T-helper 22 cell (primary cell): ENCODE results near the gene CSTA.
"Not testable (repeated sequence)": the region's sequence is repeated elsewhere in the genome, so short reads cannot be mapped to it uniquely, and the experiment has no call there.

Source experiments
- DNase-seq: peaks from one replicate; pipeline ENCODE4 v3.0.0-alpha.2; 2020; ENCODE audit warnings: low read depth

Gene CSTA

GRCh38 chr3:122322095-122323075 is 2.7 kb upstream of the CSTA start:
- DNase-seq = peak; percentile 5

DNA sequence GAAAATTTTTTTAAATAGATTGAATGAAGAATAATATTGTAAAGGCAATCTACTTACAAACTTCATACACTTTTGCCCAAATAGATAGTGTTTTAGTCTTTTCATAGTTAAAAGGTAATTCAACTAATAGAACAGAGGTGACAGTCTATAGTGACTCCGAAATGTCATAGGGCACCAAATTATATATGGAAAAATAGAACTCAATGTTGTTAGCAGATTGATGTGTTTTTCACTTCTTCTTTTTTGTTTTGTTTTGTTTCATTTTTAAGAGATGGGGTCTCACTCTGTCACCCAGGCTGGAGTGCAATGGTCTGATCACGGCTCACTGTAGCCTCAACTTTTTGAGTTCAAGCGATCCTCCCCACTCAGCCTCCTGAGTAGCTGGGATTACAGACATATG is 721 bp downstream of the CSTA start:
- no peak for DNase-seq

DNA sequence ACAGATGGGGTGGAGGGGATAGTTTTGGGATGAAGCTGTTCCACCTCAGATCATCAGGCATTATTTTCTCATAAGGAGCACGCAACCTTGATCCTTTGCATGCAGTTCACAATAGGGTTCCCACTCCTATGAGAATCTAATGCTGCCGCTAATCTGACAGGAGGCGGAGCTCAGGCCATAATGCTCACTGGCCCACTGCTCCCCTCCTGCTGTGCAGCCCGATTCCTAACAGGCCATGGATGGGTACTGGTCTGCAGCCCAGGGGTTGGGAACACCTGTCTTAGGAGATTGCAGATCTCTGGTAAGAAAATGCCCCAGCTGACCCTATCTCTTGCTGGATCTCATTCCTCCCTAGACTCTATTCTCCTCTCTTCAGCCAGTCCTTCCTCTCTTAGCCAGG is 6.8 kb downstream of the CSTA start:
- DNase-seq = no peak

DNA sequence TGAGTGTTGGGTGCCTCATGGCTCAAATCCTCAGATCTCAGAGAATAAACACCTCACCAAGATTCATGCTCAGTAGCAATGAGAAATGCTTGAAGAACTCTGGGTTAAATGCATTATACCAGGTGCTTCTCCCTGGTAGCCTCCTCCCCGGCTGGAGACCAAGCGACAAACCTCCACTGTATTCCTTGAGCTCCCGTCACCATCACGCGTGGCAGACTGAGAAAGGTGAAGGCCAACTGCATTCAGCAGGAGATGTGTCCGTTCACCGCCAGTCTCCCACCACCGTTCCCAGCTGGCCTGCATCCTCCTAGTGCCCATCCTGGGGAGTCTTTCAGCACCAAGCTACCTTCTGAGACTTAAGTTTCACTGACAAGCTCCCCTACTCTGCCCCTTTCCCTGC is 7.5 kb downstream of the CSTA start:
- no peak for DNase-seq

- DNase-seq = no peak
Observed at GRCh38 chr3:122342803-122343202, 17.8 kb downstream of the CSTA start.

DNA sequence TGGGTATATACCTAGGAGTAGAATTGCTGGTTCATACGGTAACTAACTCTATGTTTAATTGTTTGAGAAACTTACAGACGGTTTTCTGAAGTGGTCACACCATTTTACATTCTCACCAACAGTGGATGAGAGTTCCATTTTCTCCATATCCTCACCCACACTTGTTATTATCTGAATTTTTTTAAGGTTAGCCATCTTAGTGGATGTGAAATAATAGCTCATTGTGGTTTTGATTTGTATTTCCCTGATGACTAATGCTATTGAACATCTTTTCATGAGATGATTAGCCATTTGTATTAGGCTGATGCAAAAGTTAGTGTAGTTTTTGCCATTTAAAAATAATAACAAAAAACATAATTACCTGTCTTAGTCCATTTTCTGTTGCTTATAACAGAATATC is 18.6 kb downstream of the CSTA start:
- DNase-seq = no peak

GRCh38 chr3:122349171-122349570 is 24.1 kb downstream of the CSTA start:
- DNase-seq = no peak

DNA sequence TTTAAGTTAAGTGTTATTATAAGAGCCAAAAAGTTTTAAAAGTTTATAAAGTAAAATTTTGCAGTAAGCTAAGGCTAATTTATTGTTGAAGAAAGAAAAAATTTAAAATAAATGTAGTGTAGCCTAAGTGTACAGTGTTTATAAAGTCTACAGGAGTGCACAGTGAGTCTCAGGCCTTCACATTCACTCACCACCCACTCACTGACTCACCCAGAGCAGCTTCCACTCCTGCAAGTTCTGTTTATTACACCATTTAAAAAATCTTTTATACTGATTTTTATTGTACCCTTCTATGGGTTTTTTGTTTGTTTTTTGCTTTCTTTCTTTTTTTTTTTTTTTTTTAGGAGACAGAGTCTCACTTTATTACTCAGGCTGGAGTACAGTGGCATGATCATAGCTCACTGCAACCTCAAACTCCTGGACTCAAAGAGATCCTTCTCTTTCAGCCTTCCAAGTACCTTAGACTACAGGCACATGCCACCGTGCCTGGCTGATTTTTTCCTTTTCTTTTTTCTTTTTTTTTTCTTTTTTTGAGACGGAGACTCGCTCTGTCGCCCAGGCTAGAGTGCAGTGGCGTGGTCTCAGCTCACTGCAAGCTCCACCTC is 25.9 kb downstream of the CSTA start:
- DNase-seq = no peak

DNA sequence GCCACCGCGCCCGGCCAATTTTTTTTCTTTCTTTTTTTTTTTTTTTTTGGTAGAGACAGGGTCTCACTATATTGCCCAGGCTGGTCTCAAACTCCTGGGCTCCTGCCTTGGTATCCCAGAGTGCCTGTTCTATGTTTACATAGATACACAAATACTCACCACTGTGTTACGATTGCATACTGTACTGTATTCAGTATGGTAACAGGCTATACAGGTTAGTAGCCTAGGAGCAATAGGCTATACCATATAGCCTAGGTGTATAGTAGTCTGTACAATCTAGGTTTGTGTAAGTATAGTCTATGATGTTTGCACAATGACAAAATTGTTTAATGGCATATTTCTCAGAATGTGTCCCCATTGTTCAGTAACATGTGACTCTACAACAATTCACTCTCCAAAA is 26.6 kb downstream of the CSTA start:
- DNase-seq = no peak

DNA sequence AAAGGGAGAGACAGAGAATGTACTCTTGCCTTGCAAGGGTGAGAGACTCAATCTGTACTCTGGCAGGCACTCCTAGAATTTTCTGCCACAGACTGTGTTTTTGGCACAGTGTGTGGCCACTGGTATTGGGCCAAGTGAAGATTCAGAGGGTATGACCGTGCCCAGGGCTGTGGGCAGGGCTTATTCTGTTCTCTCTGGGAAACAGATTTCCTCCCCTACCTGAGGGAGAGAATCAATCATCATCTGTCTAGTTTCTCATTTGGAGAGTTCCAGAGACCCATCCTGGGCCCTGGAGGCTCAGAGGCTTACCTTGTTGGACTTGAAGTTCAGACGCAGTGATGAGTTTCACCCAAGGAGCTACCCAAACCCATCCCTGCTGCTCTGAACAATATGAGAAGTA is 28.2 kb downstream of the CSTA start:
- DNase-seq = no peak

DNA sequence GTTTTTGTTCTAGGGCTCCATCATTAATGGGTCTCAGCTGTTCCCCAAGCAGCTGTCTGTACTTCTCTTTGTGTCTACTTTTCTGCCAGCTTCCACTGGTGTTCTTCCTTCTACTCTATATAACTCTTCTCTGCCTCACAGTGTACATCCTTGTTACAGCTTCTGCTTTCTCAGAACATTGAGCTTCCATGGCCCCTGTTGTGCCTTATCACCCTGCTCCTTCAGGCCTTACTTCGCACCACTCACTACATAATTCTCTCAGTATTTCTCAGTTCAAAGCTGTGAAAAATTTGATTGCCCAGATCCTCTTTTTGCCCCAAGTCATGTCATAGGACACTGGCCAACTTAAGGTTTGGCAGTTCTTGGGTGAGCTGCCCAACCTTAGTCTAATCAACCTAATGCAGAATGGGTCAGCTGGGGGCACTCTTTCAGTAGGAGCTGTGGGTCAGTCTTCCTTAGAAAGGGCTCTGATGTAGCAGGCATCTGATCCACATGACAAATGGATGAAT is 28.9 kb downstream of the CSTA start:
- DNase-seq = no peak

GRCh38 chr3:122355612-122356011 is 30.6 kb downstream of the CSTA start:
- no peak for DNase-seq

- DNase-seq = no peak
Observed at GRCh38 chr3:122356402-122356801, 31.4 kb downstream of the CSTA start.

- no peak for DNase-seq
Observed at GRCh38 chr3:122357828-122358702, 33.0 kb downstream of the CSTA start.

GRCh38 chr3:122358703-122359032 is 33.6 kb downstream of the CSTA start:
- DNase-seq = no peak

- DNase-seq = no peak
Observed at GRCh38 chr3:122362026-122362425, 37.0 kb downstream of the CSTA start.

- no peak for DNase-seq
Observed at GRCh38 chr3:122364490-122364889, 39.4 kb downstream of the CSTA start.

DNA sequence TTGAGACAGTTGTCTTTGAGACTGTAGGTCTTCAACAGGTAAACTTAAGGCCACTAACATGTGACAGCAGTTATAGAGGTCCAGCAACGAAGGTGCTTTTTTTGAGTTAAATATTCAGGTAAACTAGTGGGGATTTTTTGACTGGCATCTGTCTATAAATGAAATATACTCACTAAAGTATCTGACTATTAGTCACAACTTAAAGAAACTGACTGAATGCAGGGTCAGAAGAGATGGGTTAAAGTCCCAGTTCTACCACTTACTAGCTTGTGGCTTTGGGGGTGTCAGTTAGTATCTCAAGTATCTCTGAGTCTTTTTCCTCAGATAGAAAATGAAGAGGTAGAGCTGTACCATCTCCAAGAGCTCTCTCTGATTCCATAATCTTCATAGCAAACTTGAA is 40.0 kb downstream of the CSTA start:
- DNase-seq = no peak

GRCh38 chr3:122365582-122366378 is 40.7 kb downstream of the CSTA start:
- DNase-seq = not testable (repeated sequence)

- no peak for DNase-seq
Observed at GRCh38 chr3:122366379-122366749, 41.3 kb downstream of the CSTA start.

DNA sequence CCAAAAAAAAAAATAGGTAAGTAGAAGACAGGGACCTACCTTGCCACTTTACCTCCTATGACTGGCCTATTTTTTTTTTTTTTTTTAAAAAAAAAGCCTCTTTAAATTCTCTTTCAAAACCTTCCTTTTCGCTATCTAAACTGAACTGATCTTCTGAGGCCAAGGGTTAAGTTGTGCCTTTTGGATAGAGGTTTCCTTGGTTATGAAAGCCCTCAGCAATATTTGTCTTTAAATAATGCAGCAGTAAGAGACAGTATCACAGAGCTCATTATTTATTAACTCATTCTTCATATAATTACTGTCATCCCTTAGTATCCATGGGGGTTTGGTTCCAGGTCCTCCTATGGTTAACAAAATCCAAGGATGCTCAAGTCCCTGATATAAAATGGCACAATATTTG is 49.0 kb downstream of the CSTA start:
- DNase-seq = no peak

DNA sequence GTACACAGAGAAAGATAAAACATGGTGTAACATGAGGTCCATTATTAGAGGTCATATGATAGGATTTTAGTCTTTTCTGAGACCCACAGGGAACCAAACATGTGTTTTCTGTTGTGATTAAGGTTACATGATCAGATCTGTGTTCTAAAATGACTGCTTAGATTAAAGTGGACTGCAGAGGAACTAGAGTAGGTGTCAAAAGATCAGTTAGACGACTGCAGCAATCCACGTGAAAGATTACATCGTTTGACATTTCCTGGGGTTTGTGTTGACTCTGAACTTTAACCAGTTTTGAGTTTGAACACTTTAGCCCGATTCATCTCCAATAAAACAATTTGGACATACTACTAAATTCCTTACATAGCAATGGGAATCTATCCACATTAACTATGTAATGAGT is 52.9 kb downstream of the CSTA start:
- no peak for DNase-seq
